Measurements from ENCODE around the gene GLIS2.

Gene GLIS2

DNA sequence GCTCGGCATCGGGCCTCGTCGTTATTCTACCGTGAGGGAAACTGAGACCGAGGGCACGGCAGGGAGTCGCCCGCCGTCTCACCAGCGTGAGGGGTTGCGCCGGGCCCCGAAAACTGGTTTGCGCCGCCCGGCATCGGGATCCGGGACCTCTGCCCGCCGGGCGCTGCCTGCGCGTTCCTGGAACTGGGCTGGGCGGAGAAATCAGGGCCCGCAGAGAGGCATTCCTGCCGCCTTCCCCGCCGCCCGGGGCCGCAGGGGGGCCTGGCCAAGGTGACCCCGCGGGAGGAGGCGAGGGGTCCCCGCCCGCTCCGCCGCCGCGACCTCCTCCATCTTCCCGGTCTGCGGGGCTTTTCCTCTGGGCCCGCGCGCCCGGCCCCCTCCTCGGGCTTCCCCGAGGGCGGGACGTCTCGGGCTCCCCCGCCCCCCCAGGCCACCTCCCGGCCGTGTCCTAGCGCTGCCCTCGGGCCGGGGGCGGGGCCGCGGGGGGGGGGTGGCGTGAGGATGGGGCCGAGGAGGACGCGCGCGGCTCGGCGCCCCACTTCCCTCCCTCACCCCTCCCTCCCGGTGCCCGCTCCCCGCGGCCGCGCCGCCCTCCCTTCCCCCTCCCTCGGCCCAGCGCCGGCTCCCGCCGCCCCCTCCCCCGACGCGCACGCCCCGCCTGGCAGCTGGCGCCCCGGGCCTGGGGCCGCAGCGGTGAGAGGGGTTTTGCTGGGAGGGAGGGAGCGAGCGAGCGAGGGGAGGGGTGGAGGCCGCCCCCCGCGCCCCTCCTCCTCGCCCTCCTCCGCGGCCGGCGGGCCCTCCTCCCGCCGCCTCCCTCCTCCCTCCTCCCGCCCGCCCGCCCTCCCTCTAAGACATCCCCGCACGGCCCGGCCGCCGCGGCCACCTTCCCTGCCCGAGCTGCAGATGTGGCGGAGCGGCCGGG is at the start of gene GLIS2:
Gene GLIS2 (plus strand): TSS at position 882 of the 922 bp plus-strand sequence. CDS start 16,214 bp downstream, outside the sequence.
- DNase-seq (ENCODE audit: low read depth in 2 of 2): no peak

DNA sequence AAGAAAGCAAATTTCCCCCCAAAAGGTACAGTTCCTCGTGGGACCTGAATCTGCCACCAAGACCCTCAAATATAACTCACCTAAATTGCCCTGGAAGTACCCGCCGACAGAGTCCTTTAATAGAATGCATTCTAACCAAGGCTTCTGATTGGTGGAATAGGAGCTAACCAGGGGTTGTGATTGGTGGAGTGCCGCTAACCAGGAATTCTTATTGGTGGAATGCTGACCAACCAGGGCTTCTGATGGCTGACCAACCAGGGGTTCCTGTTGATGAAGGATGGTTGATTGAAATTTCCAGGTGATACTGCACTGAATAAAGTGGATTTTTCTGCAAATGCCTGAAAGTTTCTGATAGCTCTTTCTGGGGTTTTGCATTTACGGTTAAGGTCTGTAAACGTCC is 49.5 kb upstream of the GLIS2 start:
- no peak for DNase-seq (ENCODE audit: low read depth in 2 of 2)

DNA sequence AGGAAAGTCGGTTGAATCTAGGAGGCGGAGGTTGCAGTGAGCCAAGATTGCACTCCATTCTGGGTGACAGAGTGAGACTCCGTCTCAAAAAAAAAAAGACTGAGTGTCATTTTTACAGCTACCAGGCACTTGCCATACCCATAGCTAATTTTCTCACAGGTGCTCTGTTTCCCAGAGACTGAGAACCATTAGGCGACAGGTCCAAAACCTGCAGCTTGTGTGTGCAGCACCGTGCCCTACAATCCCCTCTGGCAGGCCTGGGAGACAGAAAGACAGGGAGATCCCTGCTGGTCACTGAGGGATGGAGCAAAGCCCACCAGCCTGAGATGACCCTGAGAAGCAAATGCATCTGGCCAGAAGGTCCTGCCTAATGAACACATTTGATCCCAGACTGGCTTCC is 45.8 kb upstream of the GLIS2 start:
- DNase-seq (ENCODE audit: low read depth in 2 of 2): no peak

DNA sequence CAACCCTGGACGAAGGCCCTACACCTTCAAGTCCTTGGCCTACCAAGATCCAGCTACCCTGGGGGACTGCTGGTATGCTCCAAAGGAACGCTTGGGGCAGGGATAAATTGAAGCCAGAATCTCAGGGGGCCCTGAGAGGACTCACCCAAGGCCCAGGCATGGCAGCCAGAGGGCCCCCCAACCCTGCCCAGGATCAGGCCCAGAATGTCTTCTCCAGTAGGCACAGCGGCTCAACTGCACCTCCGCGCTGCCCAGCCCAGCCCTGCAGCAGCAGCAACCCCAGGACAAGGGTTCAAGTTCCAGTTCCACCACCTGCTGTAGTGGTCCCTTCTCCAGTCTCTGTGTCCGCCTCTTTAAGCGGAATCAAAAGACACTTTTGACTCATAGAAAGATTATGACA is 45.3 kb upstream of the GLIS2 start:
- DNase-seq (ENCODE audit: low read depth in 2 of 2): no peak

DNA sequence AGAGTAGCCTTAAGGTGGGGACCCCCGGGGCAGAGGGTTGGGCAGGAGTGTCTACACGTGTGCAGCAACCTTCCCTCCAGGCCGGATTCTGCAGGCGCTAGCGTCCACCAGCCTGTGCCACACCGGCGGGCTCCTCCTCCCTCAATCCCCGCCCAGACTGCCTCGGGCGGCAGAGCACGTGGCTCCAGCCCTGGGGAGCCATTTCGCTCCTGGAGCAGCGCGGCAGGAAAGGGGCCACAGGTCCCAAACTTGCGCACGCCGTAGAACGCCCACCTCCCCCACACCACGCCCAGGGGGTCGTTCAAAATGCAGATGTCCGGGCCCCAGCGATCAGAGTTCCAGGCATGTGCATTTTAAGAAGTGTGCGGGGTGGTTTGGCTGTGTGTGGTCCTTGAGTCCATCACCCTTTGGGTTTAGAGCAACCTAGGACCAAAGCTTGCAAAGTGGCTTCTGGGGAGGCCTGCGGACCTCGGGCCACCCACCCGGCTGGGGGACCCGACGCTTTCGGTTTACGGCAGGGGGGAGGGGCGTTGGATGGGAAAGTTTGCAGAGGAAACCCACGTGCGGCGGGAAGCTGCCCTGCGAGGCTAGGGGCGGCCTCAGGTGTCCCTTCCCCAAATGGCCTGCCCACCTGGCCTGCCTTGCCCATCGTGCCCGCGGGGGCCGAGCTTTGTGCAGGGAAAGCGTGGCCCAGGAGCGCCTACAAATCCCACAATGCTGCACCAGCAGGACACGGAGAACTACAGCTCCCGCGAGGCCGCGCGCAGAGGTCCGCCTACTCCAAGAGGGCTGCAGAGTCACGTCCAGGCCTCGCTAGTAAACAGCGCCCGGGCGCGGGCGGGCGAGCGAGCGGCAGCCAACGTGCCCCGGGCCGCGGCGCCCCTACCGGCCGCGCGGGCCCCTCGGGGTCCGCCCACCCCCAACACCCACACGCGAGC is 44.4 kb upstream of the GLIS2 start:
- peak; percentile 63 to 72 for DNase-seq (ENCODE audit: low read depth in 2 of 2)

DNA sequence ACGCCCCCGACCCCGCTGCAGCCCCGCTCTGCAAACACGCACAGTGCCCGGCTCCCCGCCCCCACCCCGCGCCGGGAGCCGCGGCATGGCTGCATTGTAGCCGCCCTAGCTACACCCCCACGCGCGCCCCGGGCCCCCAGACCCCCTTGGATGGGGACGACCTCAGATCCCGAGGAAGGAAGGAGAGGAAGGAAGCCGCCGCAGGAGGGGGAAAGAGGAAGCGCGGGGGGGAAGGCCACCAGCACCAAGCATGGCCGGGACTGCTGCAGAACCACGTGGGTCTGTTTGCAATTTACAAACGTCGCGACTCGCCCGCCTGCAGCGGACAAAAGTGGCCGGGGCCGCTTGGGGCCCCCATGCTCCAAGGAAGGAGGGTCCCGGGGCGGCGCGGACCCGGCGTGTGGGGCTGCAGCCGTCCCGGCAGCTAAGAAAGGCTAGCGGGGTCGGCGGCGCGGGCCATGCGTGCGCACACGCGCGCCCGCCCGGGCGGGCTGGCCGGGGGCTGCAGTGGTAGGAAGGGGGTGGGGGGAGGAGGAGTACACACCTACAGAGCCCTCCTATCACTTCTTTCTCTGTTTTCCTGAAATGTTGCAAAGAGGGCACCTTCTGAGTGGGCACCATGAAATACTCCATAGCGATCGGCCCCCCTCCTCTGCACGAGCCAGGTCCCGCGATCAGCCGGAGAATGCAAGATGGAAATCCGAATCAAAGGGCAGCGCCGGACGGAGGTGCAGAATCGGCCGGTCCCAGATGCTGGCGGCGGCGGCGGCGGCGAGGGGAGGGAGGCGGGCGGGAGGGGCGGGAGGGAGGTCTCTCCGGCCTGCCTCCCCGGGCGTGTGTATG is 43.5 kb upstream of the GLIS2 start:
- DNase-seq (ENCODE audit: low read depth in 2 of 2): peak in 1 of 2 donors; percentile 43

DNA sequence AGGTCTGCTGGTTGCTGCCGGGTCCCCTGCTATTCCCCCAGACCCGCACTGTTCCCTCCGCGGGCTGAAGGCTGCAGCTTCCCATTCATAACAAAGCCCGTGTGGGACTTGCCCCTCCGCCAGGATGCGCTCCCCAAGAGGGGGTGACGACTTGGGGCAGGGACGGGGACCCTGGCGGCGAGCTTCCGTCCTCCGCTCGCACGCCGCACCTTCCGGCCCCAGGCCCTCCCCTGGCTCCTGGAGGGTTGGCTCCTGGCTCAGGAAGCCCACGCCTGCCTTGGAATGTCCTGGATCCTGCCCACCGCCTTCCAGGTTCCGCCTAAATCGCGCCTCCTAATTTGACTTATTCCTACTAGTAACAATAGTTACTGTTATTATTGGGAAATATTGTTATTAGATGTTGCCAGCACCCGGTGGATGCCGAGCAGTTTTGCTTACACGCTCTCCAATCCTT is 42.0 kb upstream of the GLIS2 start:
- DNase-seq (ENCODE audit: low read depth in 2 of 2): peak; percentile 3 to 17

DNA sequence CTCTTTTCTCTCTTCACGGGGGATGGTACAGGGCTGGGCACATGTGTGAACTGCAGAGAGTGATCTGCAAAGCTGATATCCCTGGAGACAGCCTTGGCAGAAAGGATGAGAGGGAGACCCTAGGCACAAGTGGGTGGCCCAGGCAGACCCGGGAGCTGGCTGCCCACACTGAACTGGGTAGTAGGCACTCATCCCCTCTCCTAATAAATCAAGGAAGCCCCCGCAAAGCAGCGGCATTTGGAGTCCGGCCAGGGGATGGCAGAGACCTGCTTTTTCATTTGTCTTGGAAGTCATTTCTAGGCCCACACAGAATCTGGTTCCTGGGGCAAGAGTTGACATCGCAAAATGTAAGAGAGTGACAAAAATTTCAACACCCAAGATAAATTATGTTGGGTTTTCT is 40.0 kb upstream of the GLIS2 start:
- DNase-seq (ENCODE audit: low read depth in 2 of 2): no peak

DNA sequence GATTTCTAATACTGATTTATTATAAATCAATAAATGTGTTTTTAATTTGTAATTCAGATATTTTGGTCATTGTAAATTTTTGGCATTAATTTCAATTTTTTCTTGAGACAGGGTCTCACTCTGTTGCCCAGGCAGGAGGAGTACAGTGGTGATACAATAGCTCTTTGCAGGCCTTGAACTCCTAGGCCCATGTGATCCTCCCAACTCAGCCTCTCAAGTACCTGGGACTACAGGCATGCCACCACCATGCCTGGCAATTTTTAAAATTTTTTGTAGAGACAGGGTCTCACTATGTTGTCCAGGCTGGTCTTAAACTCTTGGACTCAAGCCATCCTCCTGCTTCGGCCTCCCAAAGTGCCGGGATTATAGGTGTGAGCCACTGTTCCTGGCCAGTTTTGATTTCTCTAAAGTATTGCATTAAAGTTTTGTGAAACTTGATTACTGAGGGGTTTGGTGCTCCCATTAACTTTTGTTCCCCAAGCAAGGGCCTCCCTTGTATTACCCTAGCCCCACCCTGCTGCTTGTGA is 37.8 kb upstream of the GLIS2 start:
- no peak for DNase-seq (ENCODE audit: low read depth in 2 of 2)

DNA sequence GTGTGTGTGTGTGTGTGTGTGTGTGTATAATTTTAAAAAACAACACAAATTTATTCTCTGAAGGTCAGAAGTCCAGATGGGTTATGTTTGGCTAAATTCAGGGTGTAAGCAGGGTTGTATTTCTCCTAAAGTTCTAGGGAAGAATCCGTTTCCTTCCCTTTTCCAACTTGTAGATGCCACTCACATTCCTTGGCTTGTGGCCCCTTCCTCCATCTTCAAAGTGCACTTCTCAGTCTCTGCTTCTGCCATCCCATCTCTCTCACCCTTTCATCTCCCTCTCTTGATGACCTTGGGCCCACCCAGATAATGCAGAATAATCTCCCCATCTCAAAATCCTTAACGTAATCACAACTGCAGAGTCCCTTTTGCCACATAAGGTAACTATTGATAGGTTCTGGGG is 35.2 kb upstream of the GLIS2 start:
- DNase-seq (ENCODE audit: low read depth in 2 of 2): no peak

DNA sequence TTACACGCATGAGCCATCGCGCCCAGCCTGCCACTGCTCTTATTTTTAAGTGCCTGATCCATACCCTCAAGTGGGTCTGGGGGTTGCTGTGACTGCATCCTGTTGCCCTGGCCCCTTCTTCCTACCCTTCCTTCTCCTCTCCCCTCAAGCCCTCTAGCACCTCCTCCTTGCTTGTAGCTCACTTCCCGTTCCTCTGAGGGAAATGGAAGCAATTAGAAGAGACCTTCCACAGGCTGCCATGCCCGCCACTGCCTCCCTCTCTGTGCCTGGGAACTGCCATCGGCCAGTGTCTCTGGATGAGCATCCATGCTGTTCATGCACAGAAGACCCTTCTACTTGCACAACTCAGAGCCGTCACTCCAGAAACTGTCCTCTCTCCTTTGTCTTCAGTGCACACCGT is 32.4 kb upstream of the GLIS2 start:
- DNase-seq (ENCODE audit: low read depth in 2 of 2): no peak

DNA sequence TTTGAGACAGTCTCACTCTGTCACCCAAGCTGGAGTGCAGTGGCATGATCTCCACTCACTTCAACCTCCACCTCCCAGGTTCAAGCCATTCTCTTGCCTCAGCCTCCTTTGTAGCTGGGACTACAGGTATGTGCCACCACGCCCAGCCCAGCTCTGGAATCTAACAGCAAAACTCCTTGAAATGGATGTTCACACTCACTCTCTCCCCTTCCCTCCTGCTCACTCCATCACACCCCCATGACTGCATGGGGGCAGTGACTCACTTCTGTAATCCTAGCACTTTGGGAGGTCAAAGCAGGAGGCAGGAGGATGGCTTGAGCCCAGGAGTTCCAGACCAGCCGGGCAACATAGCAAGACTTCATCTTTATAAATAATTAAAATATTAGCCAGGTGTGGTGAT is 31.9 kb upstream of the GLIS2 start:
- DNase-seq (ENCODE audit: low read depth in 2 of 2): no peak

DNA sequence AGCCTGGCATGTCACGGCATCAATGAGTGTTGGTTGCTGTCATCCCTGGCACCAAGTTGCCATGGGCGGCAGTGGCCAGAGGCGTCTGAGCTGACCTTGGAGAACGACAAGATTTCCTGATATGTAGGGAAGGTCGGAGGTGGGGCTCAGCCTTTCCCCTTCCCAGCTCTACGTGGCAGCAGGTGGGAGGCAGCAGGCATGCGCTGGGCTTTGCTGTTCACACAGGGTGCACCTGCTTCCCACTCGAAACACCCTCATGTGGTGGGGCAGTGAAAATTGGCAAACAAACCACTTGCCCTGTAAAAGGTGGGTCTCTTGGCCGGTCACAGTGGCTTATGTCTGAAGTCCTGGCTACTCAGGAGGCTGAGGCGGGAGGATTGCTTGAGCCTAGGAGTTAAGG is 30.7 kb upstream of the GLIS2 start:
- DNase-seq (ENCODE audit: low read depth in 2 of 2): no peak

DNA sequence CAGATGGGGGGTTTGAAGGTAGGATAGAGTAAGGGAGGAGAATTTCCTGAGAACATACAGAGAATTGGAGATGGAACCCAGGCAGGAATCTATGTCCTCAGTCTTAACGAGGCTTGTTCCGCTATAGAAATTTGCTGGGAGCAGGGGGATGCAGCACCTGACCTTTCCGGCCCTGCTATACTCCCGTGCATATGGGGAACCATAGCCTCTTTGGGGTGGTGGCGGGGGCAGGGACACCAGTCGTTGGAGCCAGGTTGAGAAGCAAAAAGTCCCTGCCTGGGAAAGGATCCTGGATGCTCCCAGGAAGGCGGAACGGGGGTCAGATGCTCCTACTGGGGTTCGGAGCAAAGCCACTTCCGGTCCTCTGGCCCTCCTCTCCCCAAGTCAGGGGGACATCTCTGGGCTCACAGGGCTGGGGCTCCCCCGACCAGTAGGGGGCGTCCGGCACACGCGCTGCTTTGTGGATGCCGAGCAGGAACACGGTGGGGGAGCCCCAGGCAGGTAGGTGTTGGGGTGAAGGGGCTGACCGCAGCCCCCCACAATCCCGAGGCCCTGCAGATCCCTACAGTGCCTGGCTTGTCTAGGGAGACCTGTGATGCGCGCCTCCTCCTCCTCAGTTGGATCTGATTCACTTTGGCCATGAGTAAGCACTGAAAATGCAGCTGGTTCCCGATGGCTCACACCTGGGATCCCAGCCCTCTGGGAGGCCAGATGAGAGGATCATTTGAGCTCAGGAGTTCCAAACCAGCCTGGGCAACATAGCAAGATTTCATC is 27.5 kb upstream of the GLIS2 start:
- peak; percentile 65 to 72 for DNase-seq (ENCODE audit: low read depth in 2 of 2)

DNA sequence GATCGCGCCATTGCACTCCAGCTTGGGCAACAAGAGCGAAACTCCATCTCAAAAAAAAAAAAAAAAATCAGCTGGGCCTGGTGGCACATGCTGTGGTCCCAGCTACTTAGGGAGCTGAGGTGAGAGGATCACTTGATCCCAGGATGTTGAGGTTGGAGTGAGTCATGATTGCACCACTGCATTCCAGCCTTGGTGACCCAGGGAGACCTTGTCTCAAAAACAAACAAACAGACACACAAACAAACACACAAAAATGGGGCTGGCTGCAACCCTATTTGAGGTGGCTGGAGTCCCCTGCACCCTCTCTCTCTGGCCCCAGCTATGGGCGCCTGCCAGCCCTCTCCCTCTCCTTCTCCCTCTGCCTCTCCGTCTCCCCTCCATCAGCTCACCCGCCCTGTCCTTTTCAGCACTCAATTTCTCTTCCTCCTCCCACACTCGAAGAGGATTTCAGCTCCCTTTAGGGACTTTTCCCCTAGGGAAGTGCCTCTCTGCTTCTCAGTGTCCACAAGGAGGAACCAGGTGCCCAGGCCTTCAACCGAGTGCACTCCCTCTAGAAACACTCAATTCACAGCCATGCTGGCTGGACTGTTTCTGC is 25.5 kb upstream of the GLIS2 start:
- DNase-seq (ENCODE audit: low read depth in 2 of 2): no peak

DNA sequence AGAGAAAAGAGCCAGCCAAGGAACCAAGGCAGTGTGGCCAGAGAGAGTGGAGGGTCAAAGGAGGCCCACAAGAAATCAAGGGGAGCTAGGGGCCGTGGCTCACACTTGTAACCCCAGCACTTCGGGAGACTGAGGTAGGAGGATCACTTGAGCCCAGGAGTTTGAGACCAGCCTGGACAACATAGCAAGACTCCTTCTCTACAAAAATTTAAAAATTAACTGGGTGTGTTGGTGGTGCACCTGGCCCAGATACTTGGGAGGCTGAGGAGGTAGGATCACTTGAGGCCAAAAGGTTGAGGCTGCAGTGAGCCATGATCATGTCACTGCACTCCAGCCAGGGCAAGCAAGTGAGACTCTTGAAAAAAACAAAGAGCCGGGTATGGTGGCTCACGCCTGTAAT is 24.2 kb upstream of the GLIS2 start:
- DNase-seq (ENCODE audit: low read depth in 2 of 2): no peak

DNA sequence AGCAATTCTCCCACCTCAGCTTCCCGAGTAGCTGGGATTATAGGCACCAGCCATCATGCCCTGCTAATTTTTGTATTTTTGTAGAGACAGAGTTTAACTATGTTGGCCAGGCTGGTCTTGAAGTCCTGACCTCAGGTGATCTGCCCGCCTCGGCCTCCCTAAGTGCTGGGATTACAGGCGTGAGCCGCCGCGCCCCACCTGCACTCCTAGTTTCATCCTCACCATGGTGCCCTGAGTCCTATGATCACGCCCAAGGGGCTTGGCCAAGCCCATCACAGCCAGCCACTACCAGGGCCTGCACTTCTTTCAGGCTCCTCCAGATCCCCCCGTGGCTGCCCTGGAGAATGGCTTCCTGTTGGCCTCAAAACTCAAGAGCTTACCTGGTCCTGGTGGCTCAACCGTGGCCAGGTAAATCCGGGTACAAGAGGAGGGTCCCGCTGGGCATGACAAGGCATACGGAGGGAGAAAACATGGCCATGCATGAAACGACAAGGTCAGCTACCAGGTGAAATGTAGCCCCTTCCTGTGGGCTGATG is 22.6 kb upstream of the GLIS2 start:
- DNase-seq (ENCODE audit: low read depth in 2 of 2): no peak

DNA sequence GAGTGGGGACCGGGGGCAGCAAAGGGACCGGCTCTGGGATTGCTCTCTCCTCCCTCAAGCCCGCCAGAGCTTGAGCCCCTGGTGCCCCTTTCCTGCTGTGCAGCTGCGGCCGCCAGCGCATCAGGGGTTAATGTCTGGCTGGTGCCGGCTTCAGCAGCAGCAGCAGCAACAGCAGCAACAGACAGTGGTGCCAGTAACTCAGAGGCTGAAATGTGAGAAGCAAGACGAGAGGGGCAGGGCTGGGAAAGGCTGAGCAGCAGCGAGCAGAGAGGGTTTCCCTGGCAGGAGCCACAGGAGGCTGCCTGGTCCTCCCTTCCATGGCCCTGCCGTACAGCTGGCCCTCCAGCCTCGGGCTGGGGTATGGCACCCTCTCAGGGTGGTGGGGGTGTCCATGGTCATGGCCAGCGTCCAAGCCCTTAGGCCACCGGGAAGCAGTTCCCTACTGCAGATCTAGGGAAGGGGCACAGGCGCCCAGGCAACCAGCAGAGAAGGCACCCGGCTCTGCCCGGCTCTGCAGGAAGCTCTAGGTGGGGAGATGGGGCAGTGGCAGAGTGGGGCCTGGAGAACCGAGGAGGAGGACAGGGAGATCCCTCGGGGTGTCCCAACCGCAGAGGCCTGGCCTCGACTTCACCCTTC is 21.9 kb upstream of the GLIS2 start:
- DNase-seq (ENCODE audit: low read depth in 2 of 2): no peak

DNA sequence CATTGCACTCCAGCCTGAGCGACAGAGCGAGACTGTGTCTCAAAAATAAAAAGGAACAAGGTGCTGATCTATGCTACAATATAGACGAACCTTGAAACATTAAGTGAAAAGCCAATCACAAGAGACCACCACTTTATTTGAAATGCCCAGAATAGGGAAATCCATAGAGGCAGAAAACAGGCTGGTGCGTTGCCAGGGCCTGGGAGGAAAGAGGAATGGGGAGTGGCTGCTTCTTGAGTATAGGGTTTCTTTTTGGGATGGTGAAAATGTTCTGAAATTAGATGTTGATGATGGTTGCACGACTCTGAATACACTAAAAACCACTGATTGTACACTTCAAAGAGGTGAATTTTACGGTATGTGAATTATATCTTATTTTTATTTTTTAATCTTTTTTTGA is 20.3 kb upstream of the GLIS2 start:
- no peak for DNase-seq (ENCODE audit: low read depth in 2 of 2)
